Measurements from ENCODE around the gene ZCCHC17. TPM values are rescaled to one million over a fixed set of nuclear protein-coding genes. Genes with fewer than 3 reads are reported as not detected.

ZCCHC17 gene
- 10 to 100 TPM; 20.4 to 23.5 (median 21.7) TPM for total RNA-seq

- TF ChIP-seq CTCF (IDR thresholded peaks at IDR 0.05; ENCODE audit: low read depth) = no peak
These were observed at the start of gene ZCCHC17, which contains the start of gene SNRNP40 for GRCh38 chr1:31296486-31297276. ZCCHC17 (plus strand) TSS chr1:31297032; CDS start chr1:31310099, 13,067 bp downstream. SNRNP40 (minus strand) TSS chr1:31296788; CDS start chr1:31296751, 37 bp downstream.

GRCh38 chr1:31248276-31248675 is 48.6 kb upstream of the ZCCHC17 start:
- TF ChIP-seq CTCF (IDR thresholded peaks at IDR 0.05; ENCODE audit: low read depth) = no peak

- no peak for TF ChIP-seq CTCF (IDR thresholded peaks at IDR 0.05; ENCODE audit: low read depth)
These were observed 47.0 kb upstream of the ZCCHC17 start for GRCh38 chr1:31249854-31250253.

- no peak for TF ChIP-seq CTCF (IDR thresholded peaks at IDR 0.05; ENCODE audit: low read depth)
These were observed 39.6 kb upstream of the ZCCHC17 start for GRCh38 chr1:31257213-31257612.

GRCh38 chr1:31258581-31258980 is 38.3 kb upstream of the ZCCHC17 start:
- no peak for TF ChIP-seq CTCF (IDR thresholded peaks at IDR 0.05; ENCODE audit: low read depth)

GRCh38 chr1:31259746-31260145 is 37.1 kb upstream of the ZCCHC17 start:
- no peak for TF ChIP-seq CTCF (IDR thresholded peaks at IDR 0.05; ENCODE audit: low read depth)

- TF ChIP-seq CTCF (IDR thresholded peaks at IDR 0.05; ENCODE audit: low read depth) = no peak
These were observed 34.9 kb upstream of the ZCCHC17 start for GRCh38 chr1:31261916-31262315.
